ENCODE measurements around the gene TCF12.

TCF12 gene

DNA sequence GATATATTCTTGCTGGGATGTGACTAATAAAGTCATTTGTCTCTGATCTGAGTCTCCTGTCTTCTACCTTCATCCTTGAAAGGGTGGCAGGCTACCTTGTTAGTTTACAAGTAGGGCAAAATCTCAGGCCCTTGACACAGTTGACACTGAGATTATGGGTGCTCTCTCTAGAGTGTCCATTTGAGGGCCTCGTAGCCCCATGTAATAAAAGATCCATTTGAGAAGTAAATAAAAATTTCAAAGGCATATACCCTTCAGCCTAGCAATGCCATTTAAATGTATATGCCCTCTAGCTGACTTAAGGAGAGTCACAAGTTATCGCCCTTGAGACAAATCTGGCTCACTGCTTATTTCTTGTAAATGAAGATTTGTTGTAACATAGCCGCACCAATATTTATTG, 98.6 kb downstream of the TCF12 start:
- DNase-seq (ENCODE audit: low read depth in 2 of 2): no peak

- DNase-seq (ENCODE audit: low read depth in 2 of 2): no peak
Observed at GRCh38 chr15:57018151-57018550, 99.7 kb downstream of the TCF12 start.

DNA sequence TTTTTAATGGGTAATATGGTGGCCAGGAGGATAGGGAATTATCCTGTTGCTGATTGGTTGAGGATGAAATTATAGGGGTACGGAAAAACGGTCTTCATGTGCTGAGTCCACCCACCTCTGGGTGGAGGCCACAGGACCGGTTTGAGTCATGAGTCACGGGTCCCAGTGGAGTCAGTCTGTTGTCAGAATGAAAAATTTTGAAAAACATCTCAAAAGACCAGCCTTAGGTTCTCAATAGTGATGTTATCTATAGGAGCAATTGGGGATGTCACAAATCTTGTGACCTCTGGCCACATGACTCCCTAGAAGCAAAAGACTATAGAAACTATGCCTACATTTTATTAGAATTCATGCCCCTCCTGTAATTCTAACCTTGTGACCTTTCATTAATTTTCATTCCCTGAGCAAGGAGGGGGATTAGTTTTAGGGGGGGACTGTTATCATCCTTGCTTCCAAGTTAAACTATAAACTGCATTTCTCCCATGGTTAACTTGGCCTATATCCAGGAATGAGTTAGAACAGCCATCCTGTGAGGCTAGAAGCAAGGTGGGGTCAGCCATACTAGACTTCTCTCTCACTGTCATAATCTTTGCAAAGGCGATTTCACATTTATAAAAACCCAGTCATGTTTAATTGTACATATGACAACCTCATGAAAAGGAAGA, 101.2 kb downstream of the TCF12 start:
- DNase-seq (ENCODE audit: low read depth in 2 of 2): no peak

DNA sequence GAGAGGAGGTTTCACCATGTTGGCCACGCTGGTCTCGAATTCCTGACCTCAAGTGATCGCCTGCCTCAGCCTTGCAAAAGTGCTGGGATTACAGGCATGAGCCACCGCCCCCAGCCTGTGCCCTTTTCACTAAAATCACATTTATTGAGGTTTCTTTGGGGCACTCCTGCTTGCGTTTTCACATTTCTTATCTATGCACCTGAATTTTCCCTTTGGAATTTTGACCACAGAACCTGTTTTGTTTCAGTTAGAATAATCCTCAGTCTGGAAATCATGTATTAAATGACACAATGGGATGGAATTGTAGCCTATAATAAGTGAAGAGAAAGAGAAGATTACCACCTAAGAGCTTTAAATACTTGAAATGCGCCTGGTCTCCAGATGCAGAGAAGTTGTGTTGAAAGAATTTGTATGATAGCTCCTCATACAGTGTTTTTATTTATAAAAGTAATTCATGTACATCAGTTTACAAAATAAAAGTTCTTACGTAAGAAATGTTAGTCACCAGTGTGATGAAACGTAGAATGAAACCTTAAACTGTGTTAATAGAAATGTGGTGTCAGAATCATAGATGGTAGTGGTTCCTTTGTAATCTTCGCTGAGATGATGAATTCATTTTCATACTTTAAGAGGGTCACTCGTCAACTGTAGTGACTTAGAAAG, 107.0 kb downstream of the TCF12 start:
- no peak for DNase-seq (ENCODE audit: low read depth in 2 of 2)

DNA sequence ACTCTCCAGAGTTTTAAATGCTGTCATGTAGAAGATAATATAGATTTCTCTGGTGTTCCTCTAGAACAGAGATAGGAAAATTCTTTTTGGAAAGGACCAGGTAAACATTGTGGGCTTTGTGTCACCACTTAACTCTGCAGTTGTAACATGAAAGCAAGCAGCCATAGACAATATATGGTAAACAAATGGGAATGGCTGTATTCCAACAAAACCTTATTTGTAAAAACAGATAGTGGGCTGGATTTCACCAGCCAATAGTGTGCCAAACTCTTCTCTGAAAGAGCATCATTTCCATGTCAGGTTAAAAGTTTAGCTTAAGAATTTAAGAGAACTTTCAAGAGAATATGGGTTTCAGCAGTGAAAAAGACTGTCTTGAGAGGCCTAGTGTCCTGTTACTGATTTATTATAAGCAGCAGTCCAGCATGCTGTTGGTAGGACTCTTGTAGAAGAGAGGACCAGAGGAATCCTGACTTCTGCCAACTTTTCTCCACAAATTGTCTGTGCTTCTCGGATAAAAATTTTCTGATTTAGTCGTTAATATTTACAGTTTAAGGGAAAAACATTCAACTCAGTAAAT, 107.7 kb downstream of the TCF12 start:
- no peak for DNase-seq (ENCODE audit: low read depth in 2 of 2)

DNA sequence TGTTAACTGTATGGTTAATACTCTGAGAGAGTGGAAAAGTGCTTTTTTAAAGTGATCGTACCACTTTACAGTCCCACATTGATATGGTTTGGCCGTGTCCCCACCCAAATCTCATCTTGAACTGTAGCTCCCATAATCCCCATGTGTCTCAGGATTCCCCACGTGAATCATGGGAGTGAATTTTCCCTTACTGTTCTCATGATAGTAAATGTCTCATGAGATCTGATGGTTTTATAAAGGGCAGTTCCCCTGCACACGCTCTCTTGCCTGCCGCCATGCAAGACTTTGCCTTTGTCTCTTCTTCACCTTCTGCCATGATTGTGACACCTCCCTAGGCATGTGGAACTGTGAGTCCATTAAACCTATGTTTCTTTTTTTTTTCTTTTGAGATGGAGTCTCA, 109.2 kb downstream of the TCF12 start:
- no peak for DNase-seq (ENCODE audit: low read depth in 2 of 2)

- DNase-seq (ENCODE audit: low read depth in 2 of 2): no peak
Observed at GRCh38 chr15:57028176-57028575, 109.7 kb downstream of the TCF12 start.

DNA sequence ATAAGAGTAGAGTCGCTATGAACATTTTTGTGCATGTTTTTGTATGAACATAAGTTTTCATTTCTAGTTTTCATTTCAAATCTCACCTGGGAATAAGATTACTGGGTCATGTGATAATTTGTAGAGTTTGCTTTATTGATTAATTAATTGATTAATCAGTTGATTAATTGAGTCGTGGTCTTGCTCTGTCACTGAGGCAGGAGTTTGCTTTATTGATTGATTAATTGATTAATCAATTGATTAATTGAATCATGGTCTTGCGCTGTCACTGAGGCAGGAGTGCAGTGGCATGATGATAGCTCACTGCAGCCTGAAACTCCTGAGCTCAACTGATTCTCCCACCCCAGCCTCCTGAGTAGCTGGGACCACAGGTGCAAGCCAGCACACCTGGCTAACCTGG, 111.6 kb downstream of the TCF12 start:
- no peak for DNase-seq (ENCODE audit: low read depth in 2 of 2)

DNA sequence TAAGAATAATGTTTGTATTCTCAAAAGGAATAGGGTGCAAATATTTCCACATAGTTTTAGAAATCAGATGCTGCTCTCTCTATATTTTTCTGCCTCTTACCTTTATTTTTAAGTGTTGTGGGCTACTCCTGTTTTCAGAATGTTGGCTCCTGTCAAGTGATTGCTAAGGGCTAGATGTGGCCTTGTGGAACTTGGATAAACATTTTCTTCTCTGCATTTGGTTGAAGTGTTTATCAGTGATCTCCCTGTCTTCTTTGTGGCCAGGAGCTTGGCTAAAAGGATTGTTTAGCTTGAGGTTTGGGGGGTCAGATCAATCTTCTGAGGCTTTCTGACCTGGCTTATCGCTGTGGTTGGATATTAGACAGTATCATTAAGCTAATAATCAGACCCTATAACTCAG, 112.6 kb downstream of the TCF12 start:
- no peak for DNase-seq (ENCODE audit: low read depth in 2 of 2)

DNA sequence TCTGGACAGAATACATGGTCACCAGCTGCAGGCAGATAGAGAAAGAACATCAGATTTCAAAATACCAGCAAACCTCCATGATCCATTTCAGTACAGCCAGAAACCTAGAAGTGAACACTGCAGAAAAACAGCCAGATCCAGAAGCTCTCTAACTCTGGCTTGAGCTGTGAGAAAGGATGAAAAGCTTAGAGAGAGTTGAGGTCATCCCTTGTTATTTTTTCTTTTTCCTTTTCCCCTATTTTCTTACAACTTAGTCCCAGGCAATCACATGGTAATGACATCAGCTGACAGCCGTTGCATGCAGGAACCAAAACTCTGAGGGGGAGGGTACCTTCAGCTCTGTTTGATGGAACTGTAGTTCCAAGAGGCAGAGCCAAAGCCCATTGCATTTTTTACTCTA, 113.2 kb downstream of the TCF12 start:
- no peak for DNase-seq (ENCODE audit: low read depth in 2 of 2)

DNA sequence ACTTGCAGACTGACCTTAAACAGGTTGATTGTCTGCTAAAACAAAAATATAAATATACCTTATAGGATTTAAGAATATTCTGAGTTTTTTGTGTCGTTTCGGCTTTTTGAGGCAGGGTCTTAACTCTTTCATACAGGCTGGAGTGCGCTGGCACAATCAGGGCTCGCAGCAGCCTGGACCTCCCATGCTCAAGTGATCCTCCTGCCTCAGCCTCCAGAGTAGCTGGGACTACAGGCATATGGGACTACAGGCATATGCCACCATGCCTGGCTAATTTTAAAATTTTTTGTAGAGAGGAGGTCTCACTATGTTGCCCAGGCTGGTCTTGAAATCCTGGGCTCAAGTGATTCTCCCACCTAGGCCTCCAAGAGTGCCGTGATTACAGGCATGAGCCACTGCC, 113.9 kb downstream of the TCF12 start:
- DNase-seq (ENCODE audit: low read depth in 2 of 2): no peak

- DNase-seq (ENCODE audit: low read depth in 2 of 2): no peak
Observed at GRCh38 chr15:57033715-57034439, 115.4 kb downstream of the TCF12 start.

DNA sequence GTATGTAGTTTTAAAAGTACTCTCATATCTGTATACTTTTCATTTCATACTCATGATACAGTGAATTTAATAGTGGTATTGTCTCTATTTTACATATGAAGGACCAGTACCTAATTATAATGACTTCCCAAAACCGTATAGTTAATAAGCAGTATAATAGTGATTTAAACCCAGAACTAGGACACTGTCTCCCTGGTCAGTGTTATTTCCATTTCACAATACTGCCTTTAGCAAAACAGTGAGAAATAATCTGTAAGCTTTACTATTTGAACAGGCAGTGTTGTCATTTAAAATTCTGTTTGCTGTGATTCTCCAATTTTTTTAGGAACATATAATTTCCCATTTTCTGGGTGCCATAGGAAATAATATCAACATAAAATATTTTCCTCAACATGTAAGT, 116.2 kb downstream of the TCF12 start:
- no peak for DNase-seq (ENCODE audit: low read depth in 2 of 2)

DNA sequence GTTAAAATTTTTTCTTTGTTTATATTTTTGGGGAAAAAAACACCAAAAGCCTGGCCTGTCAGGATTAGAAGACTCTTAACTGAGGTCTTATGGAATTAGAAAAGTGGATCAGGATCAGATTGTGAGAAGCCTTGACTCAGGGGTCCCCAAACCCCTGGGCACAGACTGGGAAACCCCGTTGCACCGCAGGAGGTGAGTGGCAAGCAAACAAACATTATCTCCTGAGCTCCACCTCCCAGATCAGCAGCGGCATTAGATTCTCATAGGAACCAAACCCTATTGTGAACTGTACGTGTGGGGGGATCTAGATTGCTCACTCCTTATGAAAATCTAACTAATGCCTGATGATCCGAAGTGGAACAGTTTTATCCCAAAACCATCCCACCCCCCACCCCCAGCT, 117.2 kb downstream of the TCF12 start:
- DNase-seq (ENCODE audit: low read depth in 2 of 2): no peak

DNA sequence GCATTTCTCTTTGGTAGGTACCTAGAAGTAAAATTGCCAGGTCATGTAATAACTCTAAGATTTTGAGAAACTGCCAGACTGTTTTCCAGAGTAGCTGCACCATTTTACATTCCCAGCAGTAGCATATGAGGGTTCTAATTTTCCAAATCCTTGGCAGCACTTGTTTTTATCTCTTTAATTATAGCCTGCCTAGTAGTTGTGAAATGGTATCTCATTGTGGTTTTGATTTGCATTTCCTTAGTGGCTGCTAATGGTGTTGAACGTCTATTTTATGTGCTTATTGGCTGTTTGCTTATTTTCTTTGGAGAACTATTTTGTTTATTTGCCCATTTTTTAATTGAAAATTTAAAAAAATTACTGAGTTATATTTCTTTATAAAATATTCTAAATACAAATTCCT, 117.9 kb downstream of the TCF12 start:
- no peak for DNase-seq (ENCODE audit: low read depth in 2 of 2)

GRCh38 chr15:57037548-57037947, 119.1 kb downstream of the TCF12 start:
- DNase-seq (ENCODE audit: low read depth in 2 of 2): no peak

DNA sequence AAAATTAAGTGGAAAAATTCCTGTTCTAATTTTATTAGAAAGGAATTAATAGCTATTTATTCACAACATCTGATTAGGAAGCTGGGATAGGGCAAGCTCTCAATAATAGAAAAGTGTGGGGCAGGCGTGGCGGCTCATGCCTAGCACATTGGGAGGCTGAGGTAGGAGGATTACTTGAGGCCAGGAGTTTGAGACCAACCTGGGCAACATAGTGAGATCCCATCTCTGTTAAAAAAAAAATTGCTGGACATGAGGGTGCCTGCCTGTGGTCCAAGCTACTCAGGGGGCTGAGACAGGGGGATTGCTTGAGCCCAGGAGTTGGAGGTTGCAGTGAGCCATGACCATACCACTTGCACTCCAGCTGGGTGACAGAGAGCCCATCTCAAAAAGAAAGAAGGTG, 119.6 kb downstream of the TCF12 start:
- no peak for DNase-seq (ENCODE audit: low read depth in 2 of 2)

GRCh38 chr15:57038496-57038895, 120.1 kb downstream of the TCF12 start:
- no peak for DNase-seq (ENCODE audit: low read depth in 2 of 2)

GRCh38 chr15:57041416-57041815, 123.0 kb downstream of the TCF12 start:
- no peak for DNase-seq (ENCODE audit: low read depth in 2 of 2)

DNA sequence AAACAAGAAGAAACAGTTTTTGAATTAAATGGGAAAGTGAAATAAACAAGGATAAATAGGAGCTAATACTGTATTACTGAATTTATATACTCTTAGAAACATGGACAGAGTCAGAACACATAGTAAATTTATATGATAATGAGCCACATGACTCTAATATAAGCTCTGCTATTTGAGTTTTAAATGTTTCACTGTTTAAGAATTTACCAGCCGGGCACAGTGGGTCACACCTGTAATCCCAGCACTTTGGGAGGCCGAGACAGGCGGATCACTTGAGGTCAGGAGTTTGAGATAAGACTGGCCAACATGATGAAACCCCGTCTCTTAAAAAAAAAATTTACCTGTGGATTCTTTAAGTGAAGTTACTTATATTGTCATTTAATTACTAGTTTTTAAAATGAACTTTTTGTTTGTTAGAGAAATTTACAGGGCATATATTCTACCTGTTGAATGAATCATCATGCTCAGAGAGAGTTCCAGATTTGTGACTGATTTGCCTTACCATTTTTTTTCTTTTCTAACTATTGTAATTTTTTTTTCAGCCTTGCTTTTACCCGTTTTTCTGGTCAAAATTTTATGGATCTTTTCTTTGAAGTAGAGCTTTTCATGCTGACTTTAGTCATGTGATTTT, 125.7 kb downstream of the TCF12 start:
- DNase-seq (ENCODE audit: low read depth in 2 of 2): no peak

- DNase-seq (ENCODE audit: low read depth in 2 of 2): no peak
Observed at GRCh38 chr15:57044970-57045369, 126.5 kb downstream of the TCF12 start.

DNA sequence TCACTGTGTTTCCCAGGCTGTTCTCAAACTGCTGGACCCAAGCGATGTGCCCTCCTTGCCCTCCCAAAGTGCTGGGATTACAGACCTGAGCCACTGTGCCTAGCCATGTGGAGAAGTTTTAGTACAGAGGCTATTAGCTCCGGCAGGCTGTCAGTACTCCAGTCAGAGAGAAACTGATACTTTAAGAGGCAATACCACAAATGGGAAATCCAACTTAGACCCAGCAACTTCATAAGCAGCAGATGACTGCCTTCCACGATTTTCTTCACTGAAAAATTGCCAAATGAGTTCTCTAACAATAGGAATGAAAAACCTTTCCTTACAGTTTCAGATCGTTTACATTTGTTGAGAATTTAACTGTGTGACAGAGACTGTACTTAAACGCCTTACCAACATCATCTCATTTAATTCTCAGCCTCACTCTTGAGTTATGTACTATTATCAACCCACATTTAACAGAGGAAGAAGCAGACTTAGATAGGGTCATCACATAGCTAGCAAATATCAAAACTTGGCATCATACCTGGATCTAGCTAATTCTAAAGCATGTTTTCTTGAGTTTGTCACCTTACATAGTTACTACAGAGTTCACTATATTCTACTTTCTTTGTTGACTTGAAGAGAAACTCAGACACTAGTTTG, 127.4 kb downstream of the TCF12 start:
- DNase-seq (ENCODE audit: low read depth in 2 of 2): no peak
